ENCODE data around the gene CCDC97.

DNA sequence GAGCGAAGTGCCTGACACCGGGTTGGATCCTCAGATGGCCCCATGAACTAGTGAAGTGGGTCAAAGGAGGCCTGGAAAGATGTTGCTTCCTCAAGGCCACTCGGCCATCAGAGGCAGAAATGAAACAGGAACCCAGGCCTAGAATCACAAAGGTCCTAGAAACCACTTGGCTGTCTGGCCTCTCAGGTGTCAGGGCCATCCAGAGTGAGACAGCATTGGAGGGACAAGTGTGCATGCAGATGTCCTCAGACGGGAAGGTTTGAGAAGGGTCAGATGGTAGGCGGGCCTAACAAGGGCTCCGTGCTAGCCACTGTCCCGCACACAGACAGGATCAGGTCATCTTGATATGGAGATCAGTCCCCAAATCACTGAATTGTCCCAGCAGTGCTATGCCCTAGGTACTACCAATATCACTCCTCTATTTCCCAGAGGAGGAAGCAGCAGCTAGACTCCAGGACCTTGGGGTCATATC is 14.3 kb downstream of the CCDC97 start:
- TF ChIP-seq, protein P1, sequence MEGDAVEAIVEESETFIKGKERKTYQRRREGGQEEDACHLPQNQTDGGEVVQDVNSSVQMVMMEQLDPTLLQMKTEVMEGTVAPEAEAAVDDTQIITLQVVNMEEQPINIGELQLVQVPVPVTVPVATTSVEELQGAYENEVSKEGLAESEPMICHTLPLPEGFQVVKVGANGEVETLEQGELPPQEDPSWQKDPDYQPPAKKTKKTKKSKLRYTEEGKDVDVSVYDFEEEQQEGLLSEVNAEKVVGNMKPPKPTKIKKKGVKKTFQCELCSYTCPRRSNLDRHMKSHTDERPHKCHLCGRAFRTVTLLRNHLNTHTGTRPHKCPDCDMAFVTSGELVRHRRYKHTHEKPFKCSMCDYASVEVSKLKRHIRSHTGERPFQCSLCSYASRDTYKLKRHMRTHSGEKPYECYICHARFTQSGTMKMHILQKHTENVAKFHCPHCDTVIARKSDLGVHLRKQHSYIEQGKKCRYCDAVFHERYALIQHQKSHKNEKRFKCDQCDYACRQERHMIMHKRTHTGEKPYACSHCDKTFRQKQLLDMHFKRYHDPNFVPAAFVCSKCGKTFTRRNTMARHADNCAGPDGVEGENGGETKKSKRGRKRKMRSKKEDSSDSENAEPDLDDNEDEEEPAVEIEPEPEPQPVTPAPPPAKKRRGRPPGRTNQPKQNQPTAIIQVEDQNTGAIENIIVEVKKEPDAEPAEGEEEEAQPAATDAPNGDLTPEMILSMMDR (IDR thresholded peaks at IDR 0.05): no peak
- TF ChIP-seq POLR2A (IDR thresholded peaks at IDR 0.05) (no peak), POLR2AphosphoS5 (IDR thresholded peaks at IDR 0.05) (no peak)

Measured in suprapubic skin (tissue), 4 donors.